Stimulated activated CD8-positive, alpha-beta memory T cell treated with anti-CD3 and anti-CD28 coated beads, Interleukin-7, amount 100 ng/mL, for 4 hours (primary cell): ENCODE data around the gene ZNRF4.

ENCODE experiments used
- DNase-seq, 2 donors: peaks; one replicate each; pipeline ENCODE4 v3.0.0-alpha.2; 2020; ENCODE audit warnings: low read depth in 2 of 2

ZNRF4 gene

DNA sequence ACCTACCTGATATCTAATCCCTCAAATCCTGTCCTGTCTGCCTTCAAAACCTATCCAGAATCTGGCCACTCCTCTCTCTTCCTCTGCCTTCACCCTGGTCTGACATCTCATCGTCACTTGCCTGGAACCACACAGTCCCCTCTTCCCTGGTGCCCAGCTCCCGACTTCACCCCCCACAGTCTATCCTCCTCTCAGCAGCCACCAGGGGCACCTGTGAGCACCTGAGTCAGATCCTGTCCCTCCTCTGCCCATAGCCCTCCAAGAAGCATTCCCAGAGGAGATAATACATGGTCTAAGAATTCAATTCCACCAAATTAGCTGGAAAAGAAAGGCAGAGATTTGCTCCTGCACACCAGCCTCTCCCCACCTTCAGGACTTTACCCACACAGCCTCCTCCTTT is 48.9 kb downstream of the ZNRF4 start:
- no peak for DNase-seq
